K562 (cell line): ENCODE data around the gene VWA3B. TPM values are rescaled to one million over a fixed set of nuclear protein-coding genes. Genes with fewer than 3 reads are reported as not detected.

Source experiments
- EWSR1 ChIP-seq: fragments of 450-650 bp; IDR thresholded peaks from 2 replicates; pipeline ENCODE4 v1.6.1; 2018; ENCODE audit warnings: borderline replicate concordance, mild to moderate bottlenecking, low read depth, moderate library complexity; ENCODE audit not compliant: partially characterized antibody
- FOXA3 ChIP-seq, 2 experiments: fragments of 450-650 bp in 1 of 2; sonication (generic) in 1 of 2; formaldehyde crosslinking; IDR thresholded peaks in 1 of 2; conservative IDR thresholded peaks in 1 of 2; 2 replicates each; pipeline versions ENCODE4 v1.4.0 to v1.8.0; 2020 to 2022; ENCODE audit warnings: mild to moderate bottlenecking in 2 of 2, missing genetic modification reagents in 1 of 2
- NELFE ChIP-seq: IDR thresholded peaks from 2 replicates; pipeline ENCODE4 v1.6.1; 2011; ENCODE audit warnings: mild to moderate bottlenecking; ENCODE audit not compliant: insufficient read depth, insufficient read length
- OTX1 ChIP-seq: fragments of 450-650 bp; formaldehyde crosslinking; IDR thresholded peaks from 2 replicates; pipeline ENCODE4 v1.4.0; 2022; ENCODE audit warnings: mild to moderate bottlenecking
- TGIF2 ChIP-seq: sonication (generic); formaldehyde crosslinking; IDR thresholded peaks from 2 replicates; pipeline ENCODE4 v1.8.1; 2022; ENCODE audit warnings: mild to moderate bottlenecking, missing genetic modification reagents, moderate library complexity
- ZNF444 ChIP-seq: fragments of 250-450 bp; sonication (Bioruptor Pico); IDR thresholded peaks from 2 replicates; pipeline ENCODE4 v1.4.0; 2020; ENCODE audit warnings: mild to moderate bottlenecking, moderate library complexity
- ZNF644 ChIP-seq: fragments of 200-800 bp; sonication (Bioruptor generic); IDR thresholded peaks from 2 replicates; pipeline ENCODE4 v1.6.1; 2016; ENCODE audit warnings: low read depth, missing genetic modification characterization, missing compliant biosample characterization
- ZNF707 ChIP-seq: fragments of 250-450 bp; sonication (Bioruptor Pico); conservative IDR thresholded peaks from 2 replicates; pipeline ENCODE4 v1.8.0; 2022; ENCODE audit warnings: inconsistent platforms, mild to moderate bottlenecking, moderate library complexity
- polyA plus RNA-seq, 8 experiments: library from polyadenylated mRNA; depleted of rRNA in 4 of 8; stranded (reverse) in 5 of 8; unstranded in 3 of 8; fragments of >200 nt; fragmentation: Nextera tagmentation in 2 of 8; fragmentation: Illumina TruSeq in 1 of 8; extraction: Ambion mirVana in 2 of 8; extraction: Trizol in 1 of 8; gene quantifications; 2 replicates each; pipeline versions ENCODE4 v1.2.1 to v1.2.3, GENCODE V29; 2011 to 2014; ENCODE audit warnings: inconsistent platforms in 1 of 8, missing spikeins in 1 of 8
- total RNA-seq, 7 experiments: library from RNA; depleted of rRNA in 6 of 7; stranded (reverse); fragments of >200 nt in 6 of 7; fragmentation: Illumina TruSeq in 2 of 7; extraction: Trizol in 2 of 7; gene quantifications; 2 replicates each; pipeline versions ENCODE4 v1.2.1 to v1.2.3, GENCODE V29; 2011 to 2021; ENCODE audit warnings: low replicate concordance in 1 of 7
- TF ChIP-seq, protein P1 (sequence below), 2 experiments: fragments of 450-650 bp; IDR thresholded peaks; 2 replicates each; pipeline ENCODE4 v1.6.1; 2016; ENCODE audit warnings: mild to moderate bottlenecking in 2 of 2, borderline replicate concordance in 1 of 2, low read depth in 1 of 2, moderate library complexity in 1 of 2
- TF ChIP-seq, protein P2 (sequence below): fragments of 450-650 bp; formaldehyde crosslinking; IDR thresholded peaks from 2 replicates; pipeline ENCODE4 v1.4.0; 2022; ENCODE audit warnings: missing genetic modification characterization

The VWA3B gene
- total and polyA plus RNA-seq, 9 of the 15 experiments (the other 6 are each of a cell fraction or from before 2014, with no cell fraction given): not detected

DNA sequence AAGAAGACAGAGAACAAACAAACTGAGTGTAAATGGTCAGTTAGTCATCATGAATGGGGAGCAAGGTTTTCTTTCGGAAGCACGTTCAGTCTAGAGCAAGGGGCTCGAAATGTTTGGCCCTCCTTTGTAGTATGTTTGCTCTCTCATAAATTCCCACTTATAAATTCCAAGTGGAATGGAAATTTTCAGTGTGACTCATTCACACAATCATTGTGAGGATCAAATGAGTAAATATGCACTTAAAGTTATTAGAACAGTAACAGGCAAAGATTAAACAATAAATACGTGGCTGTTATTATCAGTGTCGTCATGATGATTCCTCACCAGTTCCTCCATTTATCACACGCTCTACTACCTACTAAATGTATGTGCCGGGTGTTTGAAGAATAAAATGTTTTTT is 269.8 kb downstream of the VWA3B start (continued):
- TF ChIP-seq, protein P1, sequence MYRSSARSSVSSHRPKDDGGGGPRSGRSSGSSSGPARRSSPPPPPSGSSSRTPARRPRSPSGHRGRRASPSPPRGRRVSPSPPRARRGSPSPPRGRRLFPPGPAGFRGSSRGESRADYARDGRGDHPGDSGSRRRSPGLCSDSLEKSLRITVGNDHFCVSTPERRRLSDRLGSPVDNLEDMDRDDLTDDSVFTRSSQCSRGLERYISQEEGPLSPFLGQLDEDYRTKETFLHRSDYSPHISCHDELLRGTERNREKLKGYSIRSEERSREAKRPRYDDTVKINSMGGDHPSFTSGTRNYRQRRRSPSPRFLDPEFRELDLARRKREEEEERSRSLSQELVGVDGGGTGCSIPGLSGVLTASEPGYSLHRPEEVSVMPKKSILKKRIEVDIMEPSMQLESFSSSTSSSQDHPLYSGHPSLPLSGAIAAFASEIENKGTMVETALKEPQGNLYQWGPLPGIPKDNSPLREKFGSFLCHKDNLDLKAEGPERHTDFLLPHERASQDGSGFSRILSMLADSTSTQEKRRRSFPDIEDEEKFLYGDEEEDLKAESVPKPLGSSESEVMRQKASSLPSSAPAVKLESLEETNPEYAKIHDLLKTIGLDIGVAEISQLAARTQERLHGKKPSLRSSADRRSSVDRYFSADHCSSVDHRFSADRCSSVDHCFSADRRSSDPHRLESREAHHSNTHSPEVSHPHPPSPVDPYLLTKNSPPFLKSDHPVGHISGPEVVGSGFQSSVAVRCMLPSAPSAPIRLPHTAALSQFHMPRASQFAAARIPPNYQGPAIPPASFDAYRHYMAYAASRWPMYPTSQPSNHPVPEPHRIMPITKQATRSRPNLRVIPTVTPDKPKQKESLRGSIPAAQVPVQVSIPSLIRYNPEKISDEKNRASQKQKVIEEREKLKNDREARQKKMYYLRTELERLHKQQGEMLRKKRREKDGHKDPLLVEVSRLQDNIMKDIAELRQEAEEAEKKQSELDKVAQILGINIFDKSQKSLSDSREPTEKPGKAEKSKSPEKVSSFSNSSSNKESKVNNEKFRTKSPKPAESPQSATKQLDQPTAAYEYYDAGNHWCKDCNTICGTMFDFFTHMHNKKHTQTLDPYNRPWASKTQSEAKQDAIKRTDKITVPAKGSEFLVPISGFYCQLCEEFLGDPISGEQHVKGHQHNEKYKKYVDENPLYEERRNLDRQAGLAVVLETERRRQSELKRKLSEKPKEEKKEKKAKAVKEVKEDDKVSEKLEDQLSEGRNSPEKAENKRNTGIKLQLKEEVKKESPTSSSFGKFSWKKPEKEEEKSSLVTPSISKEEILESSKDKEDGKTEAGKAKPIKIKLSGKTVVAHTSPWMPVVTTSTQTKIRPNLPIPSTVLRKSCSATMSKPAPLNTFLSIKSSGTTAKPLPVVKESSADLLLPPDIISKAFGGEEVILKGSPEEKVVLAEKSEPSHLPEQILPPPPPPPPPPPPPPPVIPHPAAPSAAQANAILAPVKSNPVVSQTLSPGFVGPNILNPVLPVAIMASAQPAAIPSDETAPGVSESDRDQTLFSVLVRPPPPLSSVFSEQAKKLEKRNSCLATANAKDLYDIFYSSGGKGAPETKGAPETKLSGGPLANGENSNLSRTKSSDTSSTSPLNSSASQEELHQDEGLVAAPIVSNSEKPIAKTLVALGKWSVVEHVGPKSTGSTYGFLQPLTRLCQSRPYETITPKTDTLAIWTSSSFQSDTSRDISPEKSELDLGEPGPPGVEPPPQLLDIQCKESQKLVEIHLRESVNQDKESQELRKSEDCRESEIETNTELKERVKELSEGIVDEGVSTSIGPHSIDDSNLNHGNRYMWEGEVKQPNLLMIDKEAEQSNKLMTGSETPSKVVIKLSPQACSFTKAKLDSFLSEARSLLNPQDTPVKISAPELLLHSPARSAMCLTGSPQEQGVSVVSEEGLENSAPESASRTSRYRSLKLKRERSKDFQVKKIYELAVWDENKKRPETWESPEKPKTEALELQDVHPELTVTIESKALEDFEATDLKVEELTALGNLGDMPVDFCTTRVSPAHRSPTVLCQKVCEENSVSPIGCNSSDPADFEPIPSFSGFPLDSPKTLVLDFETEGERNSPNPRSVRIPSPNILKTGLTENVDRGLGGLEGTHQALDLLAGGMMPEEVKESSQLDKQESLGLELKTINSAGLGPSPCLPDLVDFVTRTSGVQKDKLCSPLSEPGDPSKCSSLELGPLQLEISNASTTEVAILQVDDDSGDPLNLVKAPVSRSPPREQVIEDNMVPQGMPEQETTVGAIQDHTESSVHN (IDR thresholded peaks at IDR 0.05; ENCODE audit: borderline replicate concordance in 1 of 2, low read depth in 1 of 2): no peak
- TF ChIP-seq TGIF2 (CRISPR knock-in tag) (no peak), EWSR1 (no peak), NELFE (no peak), ZNF444 (CRISPR knock-in tag) (no peak), ZNF707 (CRISPR knock-in tag) (no peak), FOXA3 (CRISPR knock-in tag; conservative IDR thresholded peaks at IDR 0.05 in 1 of 2, IDR thresholded peaks at IDR 0.05 in 1 of 2) (no peak), ZNF644 (tag) (no peak), OTX1 (no peak)
- TF ChIP-seq, protein P2, sequence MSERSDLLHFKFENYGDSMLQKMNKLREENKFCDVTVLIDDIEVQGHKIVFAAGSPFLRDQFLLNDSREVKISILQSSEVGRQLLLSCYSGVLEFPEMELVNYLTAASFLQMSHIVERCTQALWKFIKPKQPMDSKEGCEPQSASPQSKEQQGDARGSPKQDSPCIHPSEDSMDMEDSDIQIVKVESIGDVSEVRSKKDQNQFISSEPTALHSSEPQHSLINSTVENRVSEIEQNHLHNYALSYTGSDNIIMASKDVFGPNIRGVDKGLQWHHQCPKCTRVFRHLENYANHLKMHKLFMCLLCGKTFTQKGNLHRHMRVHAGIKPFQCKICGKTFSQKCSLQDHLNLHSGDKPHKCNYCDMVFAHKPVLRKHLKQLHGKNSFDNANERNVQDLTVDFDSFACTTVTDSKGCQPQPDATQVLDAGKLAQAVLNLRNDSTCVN (CRISPR knock-in tag): no peak
